ENCODE results near the gene APLF. TPM values are rescaled to one million over a fixed set of nuclear protein-coding genes. Genes with fewer than 3 reads are reported as not detected.

APLF gene
- total and polyA plus RNA-seq, 2 of the 8 experiments (the other 6 are each of a cell fraction or from before 2014, with no cell fraction given), result 4.4 to 7.3 TPM

GRCh38 chr2:68441179-68441993, 26.0 kb upstream of the APLF start (continued):
- TF ChIP-seq RAD21 (IDR thresholded peaks at IDR 0.05 in 1 of 2, conservative IDR thresholded peaks at IDR 0.05 in 1 of 2; ENCODE audit: low read depth in 2 of 2, low read length in 2 of 2), result peak; percentile 91 to 97
